Midbrain (tissue), 1 donor: ENCODE data around the gene FTCDNL1.

ENCODE experiments used
- DNase-seq: peaks from one replicate; lab custom pipeline; 2025; lab: John Stamatoyannopoulos, UW

FTCDNL1 gene

DNA sequence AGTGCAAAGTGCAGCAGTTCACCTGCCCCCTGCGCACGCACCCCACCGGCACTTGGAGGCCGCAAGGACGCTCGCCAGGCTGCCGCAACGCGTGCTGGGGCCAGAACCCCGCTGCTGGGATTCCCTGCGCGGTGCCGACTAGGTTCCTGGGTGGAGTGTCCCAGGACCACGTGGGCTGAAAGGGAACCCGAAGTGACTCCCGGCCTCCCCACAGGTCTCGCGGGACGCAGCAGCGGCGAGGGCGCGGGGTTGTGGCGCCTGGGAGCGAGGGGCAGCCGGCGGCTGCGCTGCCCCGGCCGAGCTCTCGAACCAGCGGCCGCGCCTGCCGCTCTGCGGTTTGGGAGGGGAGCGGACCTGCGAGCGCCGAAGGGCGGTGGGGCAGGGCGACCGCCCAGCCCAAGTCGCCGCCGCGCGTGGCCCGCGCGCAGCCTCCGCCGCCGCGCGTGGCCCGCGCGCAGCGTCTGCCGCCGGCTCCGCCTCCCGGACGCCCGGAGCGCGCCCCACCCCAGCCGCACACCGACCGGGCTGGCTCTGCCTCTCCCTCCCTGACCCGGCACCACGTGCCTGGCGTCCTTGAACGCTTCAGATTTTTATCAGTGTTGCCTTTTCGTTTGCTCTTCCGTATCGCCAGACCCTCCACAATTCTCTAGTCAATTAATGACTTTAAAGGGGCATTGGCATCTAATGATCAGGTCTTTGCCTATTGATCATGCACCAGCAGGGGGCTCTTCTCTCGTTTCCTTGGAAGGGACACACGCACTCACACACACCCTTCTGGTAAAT, at the start of gene FTCDNL1:
Gene FTCDNL1, minus strand, starts transcription at position 475 of the 783 bp plus-strand sequence. CDS start 2,230 bp downstream, outside the sequence.
- DNase-seq: peak; percentile 89

- no peak for DNase-seq
Observed at GRCh38 chr2:199896617-199897016, 45.6 kb upstream of the FTCDNL1 start.

- no peak for DNase-seq
Observed at GRCh38 chr2:199895406-199895805, 44.4 kb upstream of the FTCDNL1 start.

DNA sequence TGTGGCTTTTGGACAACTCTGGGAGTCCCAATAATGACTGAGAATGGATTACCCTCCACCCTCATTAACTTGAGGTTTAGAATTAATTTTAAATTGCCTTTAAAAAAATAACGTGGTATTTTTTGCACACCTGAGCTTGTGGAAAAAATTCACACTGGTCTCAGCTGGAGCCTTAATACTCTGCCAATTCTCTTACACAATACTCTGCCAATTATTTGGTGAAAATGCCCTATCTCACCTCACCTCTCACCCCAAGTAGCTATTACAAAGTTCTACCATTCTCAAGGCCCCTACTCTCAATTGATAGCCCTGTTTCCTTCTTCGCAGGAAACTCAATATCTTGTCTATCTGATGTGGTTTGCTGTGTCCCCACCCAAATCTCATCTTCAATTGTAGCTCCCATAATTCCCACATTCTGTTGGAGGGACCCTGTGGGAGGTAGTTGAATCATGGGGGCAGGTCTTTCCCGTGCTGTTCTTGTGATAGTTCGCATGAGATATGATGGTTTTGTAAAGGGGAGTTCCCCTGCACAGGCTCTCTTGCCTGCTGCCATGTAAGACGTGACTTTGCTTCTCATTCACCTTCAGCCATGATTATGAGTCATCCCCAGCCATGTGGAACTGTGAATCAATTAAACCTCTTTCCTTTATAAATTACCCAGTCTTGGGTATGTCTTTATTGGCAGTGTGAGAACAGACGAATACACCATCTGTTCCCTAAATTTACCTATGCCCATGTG, 32.7 kb upstream of the FTCDNL1 start:
- no peak for DNase-seq

- no peak for DNase-seq
Observed at GRCh38 chr2:199882667-199883066, 31.7 kb upstream of the FTCDNL1 start.

- no peak for DNase-seq
Observed at GRCh38 chr2:199875400-199875799, 24.4 kb upstream of the FTCDNL1 start.

DNA sequence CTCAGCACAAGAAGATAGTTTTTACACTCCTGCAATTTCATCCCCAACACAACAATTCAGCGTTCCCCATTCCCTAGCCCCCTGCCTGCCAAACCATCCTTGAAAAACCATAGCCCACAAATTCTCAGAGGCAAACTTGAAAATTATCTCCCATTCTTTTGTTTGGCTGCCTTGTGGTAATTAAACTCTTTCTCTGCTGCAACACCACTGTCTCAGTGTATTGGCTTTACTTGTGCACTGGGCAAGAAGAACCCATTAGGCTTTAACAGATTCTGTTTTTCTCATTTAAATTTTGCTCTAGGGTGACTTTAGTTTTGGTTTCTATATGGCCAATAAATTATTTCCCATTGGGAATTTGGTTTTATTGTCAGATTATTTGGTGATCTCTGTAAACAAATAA, 23.2 kb upstream of the FTCDNL1 start:
- DNase-seq: no peak

DNA sequence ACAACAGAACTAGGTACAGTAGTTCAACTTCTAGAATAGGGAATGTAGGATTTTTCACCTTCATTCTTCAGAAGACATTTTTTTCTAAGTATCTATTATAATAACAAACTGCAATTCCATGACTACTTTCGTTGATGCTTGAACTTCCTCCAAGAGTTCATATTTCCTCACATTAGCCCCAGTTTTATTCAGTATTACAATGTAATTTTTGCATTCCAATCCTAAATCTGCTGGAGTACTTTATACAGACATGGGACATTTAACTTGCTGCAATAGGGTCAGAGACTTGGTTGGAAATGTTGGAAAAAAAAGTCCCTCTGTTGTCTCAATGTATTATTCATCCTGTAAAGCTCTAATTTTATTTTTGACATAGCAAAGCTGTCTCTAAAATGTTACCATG, 19.6 kb upstream of the FTCDNL1 start:
- no peak for DNase-seq

DNA sequence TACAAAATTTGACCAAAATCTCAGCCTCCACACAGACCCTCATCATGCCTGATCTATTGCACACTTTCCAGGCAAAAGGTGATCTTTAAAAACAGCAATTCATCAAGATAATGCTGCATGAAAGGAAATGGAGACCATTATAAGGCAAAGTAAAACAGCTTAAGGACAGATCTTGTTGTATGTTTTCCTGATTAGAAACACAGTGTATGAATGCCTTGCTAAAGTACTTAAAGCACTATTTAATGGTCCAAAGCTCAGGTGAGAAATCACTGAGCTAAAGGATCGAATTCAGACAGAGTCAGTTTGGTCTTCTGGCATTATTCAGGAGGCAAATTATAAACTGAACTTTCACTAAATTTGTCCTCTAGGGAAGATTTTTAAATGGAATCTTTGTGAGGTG, 18.7 kb upstream of the FTCDNL1 start:
- DNase-seq: no peak

- no peak for DNase-seq
Observed at GRCh38 chr2:199869227-199869541, 18.2 kb upstream of the FTCDNL1 start.

DNA sequence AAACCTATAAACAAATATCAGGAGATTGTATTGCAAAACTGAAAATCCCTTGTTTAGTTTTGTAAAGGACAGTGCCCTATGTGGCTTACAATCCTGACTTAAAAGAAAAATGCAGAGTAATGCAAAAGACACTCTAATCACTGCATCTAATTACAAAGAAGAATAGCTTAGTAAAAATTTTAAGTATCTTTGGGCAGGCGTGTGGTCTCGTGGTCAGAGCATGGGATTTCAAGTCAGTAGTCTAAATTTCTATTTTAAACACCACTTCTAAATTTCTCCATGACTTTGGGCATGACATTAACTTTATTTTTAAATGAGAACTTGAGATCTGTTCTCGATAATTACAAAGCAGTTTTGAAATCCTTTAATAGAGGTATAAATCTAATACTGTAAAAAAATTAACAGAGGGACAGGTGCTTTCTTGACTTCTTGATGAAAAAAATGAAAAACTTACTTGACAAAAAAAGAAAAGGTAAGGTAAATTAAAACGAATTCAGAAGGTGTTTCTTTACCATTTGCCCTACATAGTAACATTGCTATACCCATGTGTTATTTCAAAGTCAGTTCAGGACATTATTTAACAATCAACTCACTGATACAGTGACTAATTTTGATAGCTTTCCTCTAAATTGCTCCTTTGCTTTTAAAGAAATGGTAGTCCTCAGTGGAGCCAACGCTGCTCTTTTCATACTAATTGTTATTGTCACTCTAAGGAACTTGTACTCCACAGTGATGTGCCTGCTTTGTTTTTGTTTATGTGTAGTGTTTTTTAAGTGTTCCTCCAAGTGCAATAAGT, 17.6 kb upstream of the FTCDNL1 start:
- no peak for DNase-seq

DNA sequence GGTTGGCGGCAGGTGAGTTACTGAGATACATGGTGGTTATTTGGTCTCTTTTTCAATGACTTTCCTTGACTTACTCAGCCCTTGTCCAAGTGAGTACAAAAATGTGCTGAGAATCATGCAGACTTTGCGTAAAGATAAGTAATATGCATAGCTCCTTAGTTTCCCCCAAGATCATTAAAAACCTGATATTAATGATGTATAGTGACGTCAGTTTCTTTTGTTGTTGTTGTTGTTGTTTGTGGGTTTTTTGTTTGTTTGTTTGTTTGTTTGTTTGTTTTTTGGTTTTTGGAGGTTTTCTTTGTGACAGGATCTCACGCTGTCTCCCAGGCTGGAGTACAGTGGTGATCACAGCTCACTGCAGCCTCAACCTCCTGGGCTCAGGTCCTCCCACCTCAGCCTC, 14.9 kb upstream of the FTCDNL1 start:
- DNase-seq: no peak

- no peak for DNase-seq
Observed at GRCh38 chr2:199862788-199863187, 11.8 kb upstream of the FTCDNL1 start.

GRCh38 chr2:199861132-199861774, 10.3 kb upstream of the FTCDNL1 start:
- DNase-seq: peak; percentile 61

DNA sequence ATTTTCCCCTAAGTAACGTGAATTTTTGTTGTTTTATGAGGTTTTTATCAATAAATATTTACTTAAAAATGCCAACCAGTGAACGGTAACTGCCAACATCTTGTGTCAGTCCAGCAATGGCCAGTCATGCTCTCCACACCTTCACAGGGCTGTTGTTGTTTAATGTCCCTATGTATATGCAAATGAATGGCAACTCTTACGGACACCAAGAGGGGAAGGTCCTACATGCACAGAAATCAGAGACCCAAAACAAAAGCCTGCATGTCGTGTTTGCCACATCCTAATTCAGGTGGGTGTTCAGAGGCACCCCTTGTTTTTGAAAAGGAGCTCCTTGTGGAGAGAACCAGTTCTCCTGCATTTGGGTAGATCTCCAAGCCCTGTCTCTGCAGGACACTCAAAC, 4.8 kb upstream of the FTCDNL1 start:
- DNase-seq: no peak

- no peak for DNase-seq
Observed at GRCh38 chr2:199851883-199852282, 891 bp upstream of the FTCDNL1 start.

- DNase-seq: no peak
Observed at GRCh38 chr2:199851501-199851810, 464 bp upstream of the FTCDNL1 start.

- no peak for DNase-seq
Observed at GRCh38 chr2:199850218-199850717, 724 bp downstream of the FTCDNL1 start.

DNA sequence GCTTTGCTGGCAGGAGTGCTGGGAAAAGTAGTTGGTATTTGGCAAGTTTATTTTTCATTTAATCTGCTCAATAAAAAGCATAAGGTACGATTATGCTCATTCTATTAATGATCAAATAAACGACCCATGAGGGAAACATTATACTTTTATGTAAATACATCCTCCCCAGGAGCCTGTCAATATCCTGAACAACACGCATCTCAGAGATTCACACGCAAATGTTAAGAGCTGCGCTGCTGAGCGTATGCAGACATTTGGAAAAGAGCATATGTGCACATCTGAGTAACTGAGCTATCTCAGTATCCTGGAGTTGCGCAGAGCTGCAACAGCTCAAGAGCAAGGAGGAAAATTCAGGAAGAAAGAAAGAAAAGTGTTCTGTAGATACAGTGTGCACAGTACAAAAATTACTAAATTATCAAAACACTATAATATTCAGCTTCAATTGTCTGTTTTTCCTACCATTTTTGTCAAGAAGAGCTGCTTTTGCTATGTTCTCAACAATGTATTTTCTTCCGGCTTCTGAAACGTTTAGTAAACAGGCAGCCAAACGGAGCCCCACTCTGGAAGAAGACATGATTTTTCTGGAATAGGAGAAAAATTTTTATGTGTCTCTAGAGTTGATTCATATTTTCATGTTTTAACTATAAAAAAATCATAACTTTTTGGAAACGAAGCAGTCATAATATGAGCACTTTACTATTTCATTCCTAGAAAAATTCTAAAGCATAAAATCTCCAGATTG, 2.4 kb downstream of the FTCDNL1 start:
- DNase-seq: peak; percentile 12

- DNase-seq: no peak
Observed at GRCh38 chr2:199847181-199847864, 3.7 kb downstream of the FTCDNL1 start.
